Femur (tissue), 1 donor: ENCODE measurements around the gene LMO2.
A peak's percentile ranks its signal among the peaks of the same experiment; 100 is the strongest.
"Not testable (repeated sequence)": the region's sequence is repeated elsewhere in the genome, so short reads cannot be mapped to it uniquely, and the experiment has no call there.

Source experiments
- DNase-seq: peaks from one replicate; pipeline ENCODE4 v3.0.0-alpha.2; 2017

The LMO2 gene

GRCh38 chr11:33891714-33892327, at the start of gene LMO2:
Gene LMO2 (minus strand): TSS chr11:33892076. CDS start chr11:33869716, 22,360 bp downstream.
- peak; percentile 34 for DNase-seq

GRCh38 chr11:33940538-33940815, 48.6 kb upstream of the LMO2 start:
- no peak for DNase-seq

GRCh38 chr11:33936725-33937604, 45.1 kb upstream of the LMO2 start:
- peak; percentile 60 for DNase-seq

- DNase-seq, result peak; percentile 24
Measured at GRCh38 chr11:33935461-33936456, 43.9 kb upstream of the LMO2 start.

GRCh38 chr11:33935005-33935404, 43.1 kb upstream of the LMO2 start:
- no peak for DNase-seq

- DNase-seq, result no peak
Measured at GRCh38 chr11:33934450-33934849, 42.6 kb upstream of the LMO2 start.

GRCh38 chr11:33933602-33934001, 41.7 kb upstream of the LMO2 start:
- no peak for DNase-seq

GRCh38 chr11:33932721-33933120, 40.8 kb upstream of the LMO2 start:
- DNase-seq, result no peak

- DNase-seq, result not testable (repeated sequence)
Measured at GRCh38 chr11:33931739-33932366, 40.0 kb upstream of the LMO2 start.

GRCh38 chr11:33931067-33931466, 39.2 kb upstream of the LMO2 start:
- DNase-seq, result no peak

GRCh38 chr11:33930317-33931021, 38.6 kb upstream of the LMO2 start:
- DNase-seq, result peak; percentile 47

- no peak for DNase-seq
Measured at GRCh38 chr11:33928564-33928963, 36.7 kb upstream of the LMO2 start.

- no peak for DNase-seq
Measured at GRCh38 chr11:33926671-33927552, 35.0 kb upstream of the LMO2 start.

GRCh38 chr11:33924341-33924740, 32.5 kb upstream of the LMO2 start:
- no peak for DNase-seq

GRCh38 chr11:33923626-33924025, 31.8 kb upstream of the LMO2 start:
- no peak for DNase-seq

GRCh38 chr11:33920838-33921613, 29.1 kb upstream of the LMO2 start:
- no peak for DNase-seq

GRCh38 chr11:33919645-33920044, 27.8 kb upstream of the LMO2 start:
- no peak for DNase-seq

- not testable (repeated sequence) for DNase-seq
Measured at GRCh38 chr11:33917402-33917801, 25.5 kb upstream of the LMO2 start.

- no peak for DNase-seq
Measured at GRCh38 chr11:33916736-33917135, 24.9 kb upstream of the LMO2 start.

GRCh38 chr11:33915526-33915925, 23.6 kb upstream of the LMO2 start:
- DNase-seq, result no peak
